Measurements from ENCODE around the gene RNPEPL1. TPM values are rescaled to one million over a fixed set of nuclear protein-coding genes. Genes with fewer than 3 reads are reported as not detected.
"Not testable (repeated sequence)": the region's sequence is repeated elsewhere in the genome, so short reads cannot be mapped to it uniquely, and the experiment has no call there.

RNPEPL1 gene
- total RNA-seq, 1 experiment from 2014 or later = 28.4 TPM

- no peaks in the 10 kb centered on the region for H4K20me1 ChIP-seq (ENCODE audit: insufficient read depth, low read depth, low read length)
- no peak overlapping the region for H3K4me2 ChIP-seq (ENCODE audit: low read depth, low read length, poor library complexity, severe bottlenecking)
- no peak overlapping the region for H3K4me3 ChIP-seq (ENCODE audit: low read length)
- H3K36me3 ChIP-seq (ENCODE audit: insufficient read depth, low read length) = no peaks in the 10 kb centered on the region
- peaks cover 9% of the 10 kb centered on the region for H3K9me3 ChIP-seq (ENCODE audit: low read length)
- H3K79me2 ChIP-seq (ENCODE audit: low read length) = no peaks in the 10 kb centered on the region
- no peaks in the 10 kb centered on the region for H3K4me1 ChIP-seq (ENCODE audit: low read length)
- DNase-seq = no peak
- H3K27ac ChIP-seq (ENCODE audit: low read length) = no peak overlapping the region
- no peak overlapping the region for H2AFZ ChIP-seq (ENCODE audit: low read length)
- no peaks in the 10 kb centered on the region for H3K27me3 ChIP-seq (ENCODE audit: low read length)
- no peak overlapping the region for H3K9ac ChIP-seq (ENCODE audit: low read length)
- H3K9me2 ChIP-seq (replicated peaks; ENCODE audit: insufficient read depth, low read length) = no peaks in the 10 kb centered on the region
These were observed 45.5 kb downstream of the RNPEPL1 start for GRCh38 chr2:240613781-240614180.

- Histone ChIP-seq H3K27ac (ENCODE audit: low read length) (no peak overlapping the region), H3K9me2 (replicated peaks; ENCODE audit: insufficient read depth, low read length) (no peaks in the 10 kb centered on the region), H4K20me1 (ENCODE audit: insufficient read depth, low read depth, low read length) (no peaks in the 10 kb centered on the region), H3K4me1 (ENCODE audit: low read length) (no peaks in the 10 kb centered on the region), H3K27me3 (ENCODE audit: low read length) (no peaks in the 10 kb centered on the region), H3K4me3 (ENCODE audit: low read length) (no peak overlapping the region), H3K79me2 (ENCODE audit: low read length) (no peaks in the 10 kb centered on the region), H2AFZ (ENCODE audit: low read length) (no peak overlapping the region), H3K36me3 (ENCODE audit: insufficient read depth, low read length) (no peaks in the 10 kb centered on the region), H3K9me3 (ENCODE audit: low read length) (peaks cover 9% of the 10 kb centered on the region), H3K9ac (ENCODE audit: low read length) (no peak overlapping the region), H3K4me2 (ENCODE audit: low read depth, low read length, poor library complexity, severe bottlenecking) (no peak overlapping the region)
- DNase-seq = no peak
These were observed 46.1 kb downstream of the RNPEPL1 start for GRCh38 chr2:240614391-240614790.

- no peak for DNase-seq
- H3K27me3 ChIP-seq (ENCODE audit: low read length) = no peaks in the 10 kb centered on the region
- no peak overlapping the region for H3K4me3 ChIP-seq (ENCODE audit: low read length)
- no peak overlapping the region for H3K4me2 ChIP-seq (ENCODE audit: low read depth, low read length, poor library complexity, severe bottlenecking)
- no peak overlapping the region for H3K27ac ChIP-seq (ENCODE audit: low read length)
- H3K79me2 ChIP-seq (ENCODE audit: low read length) = no peaks in the 10 kb centered on the region
- no peak overlapping the region for H3K9ac ChIP-seq (ENCODE audit: low read length)
- H3K36me3 ChIP-seq (ENCODE audit: insufficient read depth, low read length) = no peaks in the 10 kb centered on the region
- H4K20me1 ChIP-seq (ENCODE audit: insufficient read depth, low read depth, low read length) = no peaks in the 10 kb centered on the region
- H3K4me1 ChIP-seq (ENCODE audit: low read length) = no peaks in the 10 kb centered on the region
- no peaks in the 10 kb centered on the region for H3K9me2 ChIP-seq (replicated peaks; ENCODE audit: insufficient read depth, low read length)
- H3K9me3 ChIP-seq (ENCODE audit: low read length) = peaks cover 9% of the 10 kb centered on the region
- H2AFZ ChIP-seq (ENCODE audit: low read length) = no peak overlapping the region
These were observed 47.1 kb downstream of the RNPEPL1 start for GRCh38 chr2:240615396-240615795.

- H3K79me2 ChIP-seq (ENCODE audit: low read length) = no peaks in the 10 kb centered on the region
- H3K36me3 ChIP-seq (ENCODE audit: insufficient read depth, low read length) = no peaks in the 10 kb centered on the region
- no peak for DNase-seq
- no peaks in the 10 kb centered on the region for H3K9me2 ChIP-seq (replicated peaks; ENCODE audit: insufficient read depth, low read length)
- no peak overlapping the region for H2AFZ ChIP-seq (ENCODE audit: low read length)
- no peak overlapping the region for H3K4me3 ChIP-seq (ENCODE audit: low read length)
- H3K9ac ChIP-seq (ENCODE audit: low read length) = no peak overlapping the region
- H4K20me1 ChIP-seq (ENCODE audit: insufficient read depth, low read depth, low read length) = no peaks in the 10 kb centered on the region
- no peaks in the 10 kb centered on the region for H3K27me3 ChIP-seq (ENCODE audit: low read length)
- no peak overlapping the region for H3K4me2 ChIP-seq (ENCODE audit: low read depth, low read length, poor library complexity, severe bottlenecking)
- H3K9me3 ChIP-seq (ENCODE audit: low read length) = peaks cover 9% of the 10 kb centered on the region
- no peak overlapping the region for H3K27ac ChIP-seq (ENCODE audit: low read length)
- H3K4me1 ChIP-seq (ENCODE audit: low read length) = no peaks in the 10 kb centered on the region
These were observed 47.7 kb downstream of the RNPEPL1 start for GRCh38 chr2:240615820-240616547.

GRCh38 chr2:240616860-240617666, 48.8 kb downstream of the RNPEPL1 start:
- DNase-seq = peak; percentile 49
- not testable (repeated sequence) for H3K27me3 ChIP-seq (ENCODE audit: low read length); H3K4me3 ChIP-seq (ENCODE audit: low read length); H3K9ac ChIP-seq (ENCODE audit: low read length); H2AFZ ChIP-seq (ENCODE audit: low read length); H3K9me2 ChIP-seq (replicated peaks; ENCODE audit: insufficient read depth, low read length); H4K20me1 ChIP-seq (ENCODE audit: insufficient read depth, low read depth, low read length); H3K36me3 ChIP-seq (ENCODE audit: insufficient read depth, low read length); H3K9me3 ChIP-seq (ENCODE audit: low read length); H3K4me1 ChIP-seq (ENCODE audit: low read length); H3K4me2 ChIP-seq (ENCODE audit: low read depth, low read length, poor library complexity, severe bottlenecking); H3K27ac ChIP-seq (ENCODE audit: low read length); H3K79me2 ChIP-seq (ENCODE audit: low read length)

GRCh38 chr2:240618776-240619175, 50.5 kb downstream of the RNPEPL1 start:
- Histone ChIP-seq H2AFZ (ENCODE audit: low read length) (no peak overlapping the region), H3K9me2 (replicated peaks; ENCODE audit: insufficient read depth, low read length) (no peaks in the 10 kb centered on the region), H3K9me3 (ENCODE audit: low read length) (peaks cover 9% of the 10 kb centered on the region), H3K4me3 (ENCODE audit: low read length) (no peak overlapping the region), H3K36me3 (ENCODE audit: insufficient read depth, low read length) (no peaks in the 10 kb centered on the region), H3K27ac (ENCODE audit: low read length) (no peak overlapping the region), H3K9ac (ENCODE audit: low read length) (no peak overlapping the region), H3K79me2 (ENCODE audit: low read length) (no peaks in the 10 kb centered on the region), H3K4me1 (ENCODE audit: low read length) (no peaks in the 10 kb centered on the region), H3K27me3 (ENCODE audit: low read length) (no peaks in the 10 kb centered on the region), H3K4me2 (ENCODE audit: low read depth, low read length, poor library complexity, severe bottlenecking) (no peak overlapping the region), H4K20me1 (ENCODE audit: insufficient read depth, low read depth, low read length) (no peaks in the 10 kb centered on the region)
- no peak for DNase-seq

GRCh38 chr2:240619506-240620148, 51.3 kb downstream of the RNPEPL1 start:
- no peak for DNase-seq
- no peak overlapping the region for H3K4me3 ChIP-seq (ENCODE audit: low read length)

GRCh38 chr2:240620149-240620731, 52.0 kb downstream of the RNPEPL1 start:
- H3K9me3 ChIP-seq (ENCODE audit: low read length) = peaks cover 9% of the 10 kb centered on the region
- H2AFZ ChIP-seq (ENCODE audit: low read length) = no peak overlapping the region
- H3K27ac ChIP-seq (ENCODE audit: low read length) = no peak overlapping the region
- H3K9me2 ChIP-seq (replicated peaks; ENCODE audit: insufficient read depth, low read length) = no peaks in the 10 kb centered on the region
- H3K79me2 ChIP-seq (ENCODE audit: low read length) = no peaks in the 10 kb centered on the region
- H3K4me2 ChIP-seq (ENCODE audit: low read depth, low read length, poor library complexity, severe bottlenecking) = no peak overlapping the region
- no peaks in the 10 kb centered on the region for H3K36me3 ChIP-seq (ENCODE audit: insufficient read depth, low read length)
- no peaks in the 10 kb centered on the region for H4K20me1 ChIP-seq (ENCODE audit: insufficient read depth, low read depth, low read length)
- no peak overlapping the region for H3K9ac ChIP-seq (ENCODE audit: low read length)
- no peaks in the 10 kb centered on the region for H3K27me3 ChIP-seq (ENCODE audit: low read length)
- H3K4me1 ChIP-seq (ENCODE audit: low read length) = peaks cover 3% of the 10 kb centered on the region; the same call in 1 of the 2 replicates
- no peak for DNase-seq
- H3K4me3 ChIP-seq (ENCODE audit: low read length) = no peak overlapping the region

More at GRCh38 chr2:240619506-240620148, 51.3 kb downstream of the RNPEPL1 start:
- H3K79me2 ChIP-seq (ENCODE audit: low read length) = no peaks in the 10 kb centered on the region
- H3K9me3 ChIP-seq (ENCODE audit: low read length) = peaks cover 9% of the 10 kb centered on the region
- H2AFZ ChIP-seq (ENCODE audit: low read length) = no peak overlapping the region
- H3K9me2 ChIP-seq (replicated peaks; ENCODE audit: insufficient read depth, low read length) = no peaks in the 10 kb centered on the region
- H3K9ac ChIP-seq (ENCODE audit: low read length) = no peak overlapping the region
- no peaks in the 10 kb centered on the region for H3K4me1 ChIP-seq (ENCODE audit: low read length)
- H4K20me1 ChIP-seq (ENCODE audit: insufficient read depth, low read depth, low read length) = no peaks in the 10 kb centered on the region
- H3K27me3 ChIP-seq (ENCODE audit: low read length) = no peaks in the 10 kb centered on the region
- H3K27ac ChIP-seq (ENCODE audit: low read length) = no peak overlapping the region
- H3K4me2 ChIP-seq (ENCODE audit: low read depth, low read length, poor library complexity, severe bottlenecking) = no peak overlapping the region
- H3K36me3 ChIP-seq (ENCODE audit: insufficient read depth, low read length) = no peaks in the 10 kb centered on the region

All from Karpas-422 (cell line).